HFF-Myc (cell line): ENCODE data around the gene PYGO2.
"Not testable (repeated sequence)": the region's sequence is repeated elsewhere in the genome, so short reads cannot be mapped to it uniquely, and the experiment has no call there.

Experiments
- DNase-seq: peaks from one replicate; pipeline ENCODE4 v3.0.0-alpha.2; 2011; ENCODE audit warnings: low read depth; ENCODE audit errors: extremely low read depth
- H3K4me3 ChIP-seq: replicated peaks from 2 replicates; pipeline ENCODE4 v1.5.1; 2011; ENCODE audit warnings: low read depth, mild to moderate bottlenecking, control low read depth, low read length
- TF ChIP-seq, protein P1 (sequence below): IDR thresholded peaks from 2 replicates; pipeline ENCODE4 v1.5.1; 2012; ENCODE audit warnings: mild to moderate bottlenecking, low read depth, low read length, control low read depth; ENCODE audit errors: missing control alignments

The PYGO2 gene

DNA sequence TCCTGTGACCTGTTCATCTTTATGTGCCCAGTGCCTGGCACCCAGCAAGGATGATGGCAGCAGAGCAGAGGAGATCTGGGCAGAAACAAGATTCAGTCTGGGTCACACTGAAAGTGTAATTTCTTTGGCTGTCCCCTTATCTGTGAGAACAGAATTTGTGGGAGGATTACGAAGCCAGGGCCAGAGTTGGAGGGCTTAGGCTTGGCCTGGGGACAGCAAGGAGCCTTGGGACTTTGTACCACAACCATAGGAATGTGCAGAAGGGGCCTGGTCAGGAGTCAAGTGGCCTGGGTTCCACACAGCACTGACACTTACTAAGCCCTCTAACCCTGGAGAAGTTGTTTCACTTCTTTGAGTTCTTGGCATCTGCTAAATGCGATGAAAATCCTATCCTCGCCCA is 37.9 kb downstream of the PYGO2 start:
- H3K4me3 ChIP-seq, result no peak overlapping the region
- no peak for DNase-seq
- TF ChIP-seq, protein P1, sequence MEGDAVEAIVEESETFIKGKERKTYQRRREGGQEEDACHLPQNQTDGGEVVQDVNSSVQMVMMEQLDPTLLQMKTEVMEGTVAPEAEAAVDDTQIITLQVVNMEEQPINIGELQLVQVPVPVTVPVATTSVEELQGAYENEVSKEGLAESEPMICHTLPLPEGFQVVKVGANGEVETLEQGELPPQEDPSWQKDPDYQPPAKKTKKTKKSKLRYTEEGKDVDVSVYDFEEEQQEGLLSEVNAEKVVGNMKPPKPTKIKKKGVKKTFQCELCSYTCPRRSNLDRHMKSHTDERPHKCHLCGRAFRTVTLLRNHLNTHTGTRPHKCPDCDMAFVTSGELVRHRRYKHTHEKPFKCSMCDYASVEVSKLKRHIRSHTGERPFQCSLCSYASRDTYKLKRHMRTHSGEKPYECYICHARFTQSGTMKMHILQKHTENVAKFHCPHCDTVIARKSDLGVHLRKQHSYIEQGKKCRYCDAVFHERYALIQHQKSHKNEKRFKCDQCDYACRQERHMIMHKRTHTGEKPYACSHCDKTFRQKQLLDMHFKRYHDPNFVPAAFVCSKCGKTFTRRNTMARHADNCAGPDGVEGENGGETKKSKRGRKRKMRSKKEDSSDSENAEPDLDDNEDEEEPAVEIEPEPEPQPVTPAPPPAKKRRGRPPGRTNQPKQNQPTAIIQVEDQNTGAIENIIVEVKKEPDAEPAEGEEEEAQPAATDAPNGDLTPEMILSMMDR, result no peak

DNA sequence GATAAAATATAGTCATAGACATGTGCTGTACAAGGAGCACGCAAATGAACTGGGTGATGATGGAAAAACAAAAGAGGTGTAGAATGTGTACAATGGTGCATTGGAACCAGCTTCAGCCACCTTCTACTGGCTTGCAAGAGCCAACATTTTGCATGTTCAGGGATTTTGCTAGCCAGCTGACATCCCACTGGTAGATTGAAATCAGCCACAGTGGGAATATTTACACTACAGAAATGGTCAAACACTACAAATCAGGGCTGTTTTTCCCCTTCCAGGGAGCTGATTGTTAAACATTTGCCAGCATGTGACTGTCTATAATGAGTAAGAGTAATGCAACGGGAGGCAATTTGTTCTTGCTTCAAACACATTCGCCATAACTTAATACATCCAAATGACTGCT is 48.3 kb downstream of the PYGO2 start:
- TF ChIP-seq, protein P1, result no peak
- no peak overlapping the region for H3K4me3 ChIP-seq
- no peak for DNase-seq

DNA sequence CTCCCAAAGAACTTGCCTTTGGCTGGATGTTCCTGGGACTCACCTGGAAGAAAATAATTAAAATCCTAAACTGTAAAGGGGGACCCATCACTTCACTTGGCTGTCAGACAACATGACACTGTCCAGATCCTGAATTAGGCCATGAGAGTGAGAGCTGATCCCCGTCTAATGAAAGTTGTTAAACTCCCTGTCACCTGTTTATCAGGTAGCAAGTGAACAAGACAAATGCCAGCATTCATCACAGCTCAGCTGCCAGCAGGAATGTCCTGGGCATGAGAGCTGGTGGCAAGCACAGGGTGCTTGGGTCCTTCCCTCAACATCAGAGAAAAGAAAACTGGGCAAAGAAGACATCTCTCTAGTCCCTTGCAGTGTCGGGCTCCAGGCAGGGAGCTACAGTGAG is 48.8 kb downstream of the PYGO2 start:
- TF ChIP-seq, protein P1, result no peak
- H3K4me3 ChIP-seq, result no peak overlapping the region
- no peak for DNase-seq

DNA sequence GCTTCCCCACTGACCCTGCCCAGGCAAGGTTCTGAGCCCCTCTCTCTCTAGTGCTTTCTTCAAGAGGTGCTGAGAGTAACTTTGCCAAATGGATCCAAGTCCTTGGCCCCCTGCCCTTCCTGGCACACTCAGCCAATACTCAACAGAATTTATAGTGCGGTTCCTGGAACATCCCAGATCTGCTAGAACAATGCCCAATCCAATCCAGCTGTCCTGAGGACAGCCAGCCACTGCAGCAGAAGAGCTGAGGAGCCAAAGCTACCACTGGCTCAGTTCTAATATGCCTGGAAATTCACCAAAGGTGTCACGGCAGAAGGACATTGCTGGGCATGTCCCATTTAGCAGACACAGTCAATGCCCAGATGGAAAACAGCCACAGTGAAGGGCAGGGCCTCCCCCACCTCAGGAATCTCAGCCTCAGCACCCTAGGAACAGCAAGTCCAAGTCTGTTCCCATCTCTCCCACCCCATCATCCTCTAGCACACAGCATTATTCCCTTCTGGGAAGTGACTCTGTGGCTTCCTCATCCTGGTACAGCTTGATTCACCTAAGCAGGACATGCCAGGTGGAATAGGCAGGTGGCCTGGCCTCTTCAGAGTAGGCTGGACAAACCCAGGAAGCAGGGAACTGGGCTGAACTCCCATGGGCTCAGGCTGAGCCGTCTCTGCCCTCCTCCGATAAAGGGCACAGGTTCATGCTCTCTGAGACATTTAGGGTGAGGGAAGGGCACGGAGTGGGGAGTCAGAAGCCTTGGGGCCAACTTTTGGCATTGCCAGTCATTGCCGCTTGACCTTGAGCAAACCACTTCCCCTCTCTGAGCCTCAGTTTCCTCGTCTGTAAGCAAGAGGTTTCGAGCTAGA is 49.7 kb downstream of the PYGO2 start:
- H3K4me3 ChIP-seq, result no peak overlapping the region
- TF ChIP-seq, protein P1, result no peak
- no peak for DNase-seq

DNA sequence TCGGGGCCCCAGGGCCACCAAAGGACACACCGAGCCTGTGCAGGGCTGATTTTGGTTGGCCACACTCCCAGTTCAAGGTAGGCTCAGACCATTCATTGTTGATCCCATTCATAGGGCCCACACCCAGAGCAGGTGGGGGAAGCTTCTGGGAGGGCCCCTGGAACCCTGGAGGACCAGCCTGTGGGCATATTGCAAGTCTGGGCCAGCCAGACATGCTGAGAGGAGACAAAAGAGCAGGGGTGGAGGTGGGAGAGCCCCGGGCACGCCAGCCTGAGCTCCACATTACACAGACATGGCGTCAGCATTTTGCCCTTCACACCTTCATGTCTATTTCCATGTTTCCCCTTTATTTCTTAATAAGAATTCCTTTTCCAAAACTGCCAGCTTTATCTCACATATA is 50.7 kb downstream of the PYGO2 start:
- no peak overlapping the region for H3K4me3 ChIP-seq
- no peak for DNase-seq
- TF ChIP-seq, protein P1, result no peak

DNA sequence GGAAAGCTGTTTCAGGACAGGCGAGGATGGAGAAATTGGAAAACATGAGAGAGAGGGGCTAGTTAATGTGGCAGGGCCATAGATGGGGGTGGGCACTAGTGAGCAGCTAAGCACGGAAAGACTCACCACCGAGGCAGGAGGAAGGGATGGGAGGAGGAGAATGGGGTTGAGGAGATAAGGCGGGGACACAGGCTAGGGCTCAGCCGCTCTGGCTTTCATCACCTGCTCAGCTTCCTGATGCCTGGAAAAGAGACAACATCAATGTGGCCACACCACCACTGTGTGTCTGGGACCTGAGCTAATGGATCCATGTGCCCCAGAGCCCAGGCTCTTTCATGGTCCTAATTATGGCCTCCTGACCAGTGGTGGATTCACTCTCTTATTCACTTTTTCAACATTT is 52.6 kb downstream of the PYGO2 start:
- TF ChIP-seq, protein P1, result no peak
- no peak for DNase-seq
- no peak overlapping the region for H3K4me3 ChIP-seq

DNA sequence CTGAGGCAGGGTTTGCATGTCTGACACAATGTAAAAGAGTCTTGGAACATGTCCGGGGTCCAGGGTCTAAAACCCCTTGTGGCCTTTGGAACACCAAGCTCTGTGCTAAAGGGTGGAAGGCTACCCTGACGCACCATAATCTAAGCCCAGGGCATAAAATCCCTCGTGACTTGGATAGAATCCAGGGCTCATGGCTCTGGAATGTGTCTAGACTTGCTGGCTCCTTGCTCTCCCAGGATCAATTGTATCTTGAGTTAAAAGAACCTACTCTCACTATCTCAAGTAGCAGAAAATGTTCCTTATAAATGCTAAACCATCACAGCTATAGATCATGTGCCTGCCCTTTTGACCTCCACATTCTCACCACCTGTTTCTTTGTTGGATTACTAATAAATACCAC is 53.5 kb downstream of the PYGO2 start:
- DNase-seq, H3K4me3 ChIP-seq: not testable (repeated sequence)
